Kidney (tissue), 14 donors: ENCODE data around the gene CSNK1G3. TPM values are rescaled to one million over a fixed set of nuclear protein-coding genes. Genes with fewer than 3 reads are reported as not detected.
"Not testable (repeated sequence)": the region's sequence is repeated elsewhere in the genome, so short reads cannot be mapped to it uniquely, and the experiment has no call there.

ENCODE experiments used
- DNase-seq, 5 donors: peaks; one replicate each; pipeline ENCODE4 v3.0.0-alpha.2; 2013 to 2020
- FAIRE-seq: peaks from 2 replicates; lab custom pipeline; 2012; peaks lifted over from hg19 to GRCh38; lab: Jason Lieb, UNC
- H3K27ac ChIP-seq, 2 donors: one replicate each; pipeline ENCODE4 v1.7.0; 2013; ENCODE audit warnings: low read depth in 2 of 2, low read length in 2 of 2, inconsistent platforms in 1 of 2
- H3K27me3 ChIP-seq: one replicate; pipeline ENCODE4 v1.7.1; 2013; ENCODE audit warnings: low read length, inconsistent platforms; ENCODE audit not compliant: control insufficient read depth, insufficient read depth
- H3K36me3 ChIP-seq, 3 donors: one replicate each; pipeline versions ENCODE4 v1.7.0 to v1.7.1; 2013; ENCODE audit warnings: low read length in 3 of 3, control low read depth in 1 of 3, inconsistent platforms in 1 of 3; ENCODE audit not compliant: insufficient read depth in 3 of 3, control insufficient read depth in 2 of 3
- H3K4me1 ChIP-seq, 3 donors: one replicate each; pipeline versions ENCODE4 v1.7.0 to v1.7.1; 2013; ENCODE audit warnings: low read length in 3 of 3, inconsistent platforms in 1 of 3, low read depth in 1 of 3; ENCODE audit not compliant: control insufficient read depth in 2 of 3, insufficient read depth in 2 of 3
- H3K4me3 ChIP-seq, 3 donors: one replicate each; pipeline versions ENCODE4 v1.7.0 to v1.8.1; 2013; ENCODE audit warnings: low read length in 3 of 3, control low read depth in 1 of 3, inconsistent platforms in 1 of 3
- H3K9ac ChIP-seq, 3 donors: one replicate each; pipeline versions ENCODE4 v1.7.0 to v1.7.1; 2013; ENCODE audit warnings: low read length in 3 of 3, control low read depth in 1 of 3, inconsistent platforms in 1 of 3
- H3K9me3 ChIP-seq, 3 donors: one replicate each; pipeline versions ENCODE4 v1.7.0 to v1.7.1; 2013; ENCODE audit warnings: low read length in 3 of 3, control low read depth in 1 of 3, inconsistent platforms in 1 of 3; ENCODE audit not compliant: control insufficient read depth in 2 of 3, insufficient read depth in 1 of 3
- CTCF ChIP-seq: IDR thresholded peaks from 3 replicates; pipeline ENCODE4 v1.5.1; 2012; ENCODE audit warnings: mild to moderate bottlenecking, moderate library complexity, borderline replicate concordance; ENCODE audit not compliant: insufficient read depth; ENCODE audit errors: extremely low read depth
- intact Hi-C: fragments of 100-400 bp; cut with DNase I; formaldehyde crosslinking; loops from one replicate; pipeline ENCODE4 v1.11.1; 2022
- polyA plus RNA-seq: library from polyadenylated mRNA; stranded (reverse); fragments of 350-450 nt; fragmentation: Illumina TruSeq; extraction: RNeasy Lipid Tissue Mini Kit (QIAGEN cat#74804); gene quantifications from one replicate; pipeline ENCODE4 v1.2.3, GENCODE V29; 2014; ENCODE audit warnings: low read depth, low replicate concordance; ENCODE audit not compliant: insufficient read depth
- total RNA-seq: library from RNA; stranded (reverse); fragmentation: NEBNext Ultra II Directional; extraction: Animal tissue kit (Norgen Biotek cat#: 25700); gene quantifications from one replicate; pipeline ENCODE4 v1.2.1, GENCODE V29; 2021
- donor health status: control.
- donor health status: control.
- donor health status: control.
- donor health status: control.
- donor health status: control.
- donor health status: DM: yes; HTN: yes; CAD: no.
- donor health status: Normal renal cell carcinoma (clear cell type).

The CSNK1G3 gene
- total and polyA plus RNA-seq, 2 donors from 2014 or later = 8.1 to 39.1 TPM

GRCh38 chr5:123626051-123626450 lies 114.1 kb downstream of the CSNK1G3 start:
- no peaks in the 10 kb centered on the region for H3K36me3 ChIP-seq
- no peaks in the 10 kb centered on the region for H3K4me1 ChIP-seq
- DNase-seq = no peak
- H3K27ac ChIP-seq = no peak overlapping the region
- intact Hi-C loops = no loop called here
- FAIRE-seq = no peak
- no peak overlapping the region for H3K4me3 ChIP-seq
- no peak for TF ChIP-seq CTCF
- no peak overlapping the region for H3K9ac ChIP-seq
- H3K9me3 ChIP-seq = peaks cover 1 to 8% (median 6%) of the 10 kb centered on the region in 3 donors
- H3K27me3 ChIP-seq = no peaks in the 10 kb centered on the region

- FAIRE-seq (no peak), DNase-seq (peak in 1 of 5 donors; percentile 59)
- Histone ChIP-seq H3K9ac (no peak overlapping the region), H3K4me1 (no peaks in the 10 kb centered on the region), H3K36me3 (no peaks in the 10 kb centered on the region), H3K27ac (no peak overlapping the region), H3K27me3 (no peaks in the 10 kb centered on the region), H3K4me3 (no peak overlapping the region), H3K9me3 (peaks cover 1 to 8% (median 6%) of the 10 kb centered on the region in 3 donors)
- no peak for TF ChIP-seq CTCF
- intact Hi-C loops = no loop called here
Observed at GRCh38 chr5:123628860-123629544, 117.0 kb downstream of the CSNK1G3 start.

- intact Hi-C loops = no loop called here
- DNase-seq (peak in 1 of 5 donors; percentile 48), FAIRE-seq (no peak)
- Histone ChIP-seq H3K36me3 (no peaks in the 10 kb centered on the region), H3K9me3 (no peaks in the 10 kb centered on the region), H3K4me3 (no peak overlapping the region), H3K9ac (no peak overlapping the region), H3K4me1 (no peaks in the 10 kb centered on the region), H3K27ac (no peak overlapping the region), H3K27me3 (no peaks in the 10 kb centered on the region)
- TF ChIP-seq CTCF = no peak
Observed at GRCh38 chr5:123636006-123636405, 124.0 kb downstream of the CSNK1G3 start.

GRCh38 chr5:123637028-123637427 lies 125.1 kb downstream of the CSNK1G3 start:
- H3K4me1 ChIP-seq, H3K27ac ChIP-seq, intact Hi-C loops, FAIRE-seq, H3K27me3 ChIP-seq, H3K9me3 ChIP-seq, H3K9ac ChIP-seq, H3K4me3 ChIP-seq, H3K36me3 ChIP-seq: not testable (repeated sequence)
- DNase-seq = peak in 1 of 5 donors; percentile 24
